ENCODE data around the gene GAD2. TPM values are rescaled to one million over a fixed set of nuclear protein-coding genes. Genes with fewer than 3 reads are reported as not detected.

Gene GAD2
- total and polyA plus RNA-seq, 10 donors: not detected

GRCh38 chr10:26310361-26310760, 93.8 kb downstream of the GAD2 start:
- Histone ChIP-seq H3K4me1 (no peaks in the 10 kb centered on the region), H3K4me3 (no peak overlapping the region), H3K9me3 (no peaks in the 10 kb centered on the region), H3K27me3 (replicated peaks in 1 of 7) (peaks cover 0 to 26% (median 0%) of the 10 kb centered on the region in 7 donors), H3K36me3 (no peaks in the 10 kb centered on the region), H3K27ac (no peak overlapping the region)
- DNase-seq: no peak
- WGBS, 5 donors: 31 to 48% (median 39%) methylated on average over 3 of the region's 3 CpGs
- intact Hi-C loops (cut with DNase I; ENCODE audit: low total_unique reads): no loop called here
- TF ChIP-seq POLR2A (IDR thresholded peaks at IDR 0.05) (no peak), CTCF (IDR thresholded peaks at IDR 0.05 in 8 of 11, conservative IDR thresholded peaks at IDR 0.05 in 3 of 11) (no peak), POLR2AphosphoS5 (IDR thresholded peaks at IDR 0.05) (no peak)

- H3K9me3 ChIP-seq: no peaks in the 10 kb centered on the region
- H3K36me3 ChIP-seq: no peaks in the 10 kb centered on the region
- no peak for DNase-seq
- no peak overlapping the region for H3K27ac ChIP-seq
- no peak for TF ChIP-seq POLR2A (IDR thresholded peaks at IDR 0.05)
- no peak for TF ChIP-seq CTCF (IDR thresholded peaks at IDR 0.05 in 8 of 11, conservative IDR thresholded peaks at IDR 0.05 in 3 of 11)
- TF ChIP-seq POLR2AphosphoS5 (IDR thresholded peaks at IDR 0.05): no peak
- H3K27me3 ChIP-seq (replicated peaks in 1 of 7): peaks cover 0 to 32% (median 0%) of the 10 kb centered on the region in 7 donors
- H3K4me1 ChIP-seq: no peaks in the 10 kb centered on the region
- intact Hi-C loops (cut with DNase I; ENCODE audit: low total_unique reads): no loop called here
- no peak overlapping the region for H3K4me3 ChIP-seq
- 50 to 63% (median 59%) methylated on average over 6 of the region's 6 CpGs for WGBS, 5 donors
Measured at GRCh38 chr10:26311383-26311940, 94.9 kb downstream of the GAD2 start.

GRCh38 chr10:26314265-26315013, 97.9 kb downstream of the GAD2 start:
- Histone ChIP-seq H3K36me3 (no peaks in the 10 kb centered on the region), H3K27ac (no peak overlapping the region), H3K4me1 (no peaks in the 10 kb centered on the region), H3K27me3 (replicated peaks in 1 of 7) (peaks cover 0 to 19% (median 0%) of the 10 kb centered on the region in 7 donors), H3K9me3 (no peaks in the 10 kb centered on the region), H3K4me3 (no peak overlapping the region)
- TF ChIP-seq POLR2A (IDR thresholded peaks at IDR 0.05) (no peak), CTCF (IDR thresholded peaks at IDR 0.05 in 8 of 11, conservative IDR thresholded peaks at IDR 0.05 in 3 of 11) (no peak), POLR2AphosphoS5 (IDR thresholded peaks at IDR 0.05) (no peak)
- WGBS, 5 donors: 78 to 86% (median 83%) methylated on average over 10 of the region's 10 CpGs
- intact Hi-C loops (cut with DNase I; ENCODE audit: low total_unique reads): no loop called here
- no peak for DNase-seq

GRCh38 chr10:26318672-26319071, 102.1 kb downstream of the GAD2 start:
- TF ChIP-seq POLR2AphosphoS5 (IDR thresholded peaks at IDR 0.05): no peak
- TF ChIP-seq CTCF (IDR thresholded peaks at IDR 0.05 in 8 of 11, conservative IDR thresholded peaks at IDR 0.05 in 3 of 11): no peak
- no peak for TF ChIP-seq POLR2A (IDR thresholded peaks at IDR 0.05)
- DNase-seq: no peak
- H3K27me3 ChIP-seq (replicated peaks in 1 of 7): peaks cover 0 to 7% (median 0%) of the 10 kb centered on the region in 7 donors
- intact Hi-C loops (cut with DNase I; ENCODE audit: low total_unique reads): no loop called here
- no peaks in the 10 kb centered on the region for H3K36me3 ChIP-seq
- no peaks in the 10 kb centered on the region for H3K9me3 ChIP-seq
- no peak overlapping the region for H3K4me3 ChIP-seq
- no peaks in the 10 kb centered on the region for H3K4me1 ChIP-seq
- WGBS, 5 donors: 66 to 78% (median 74%) methylated on average over 5 of the region's 5 CpGs
- H3K27ac ChIP-seq: no peak overlapping the region
